GM04504 (cell line): Measurements from ENCODE around the gene ATP5ME.

Experiments
- DNase-seq: peaks from one replicate; pipeline ENCODE4 v3.0.0-alpha.2; 2012; ENCODE audit warnings: low read depth

ATP5ME gene

DNA sequence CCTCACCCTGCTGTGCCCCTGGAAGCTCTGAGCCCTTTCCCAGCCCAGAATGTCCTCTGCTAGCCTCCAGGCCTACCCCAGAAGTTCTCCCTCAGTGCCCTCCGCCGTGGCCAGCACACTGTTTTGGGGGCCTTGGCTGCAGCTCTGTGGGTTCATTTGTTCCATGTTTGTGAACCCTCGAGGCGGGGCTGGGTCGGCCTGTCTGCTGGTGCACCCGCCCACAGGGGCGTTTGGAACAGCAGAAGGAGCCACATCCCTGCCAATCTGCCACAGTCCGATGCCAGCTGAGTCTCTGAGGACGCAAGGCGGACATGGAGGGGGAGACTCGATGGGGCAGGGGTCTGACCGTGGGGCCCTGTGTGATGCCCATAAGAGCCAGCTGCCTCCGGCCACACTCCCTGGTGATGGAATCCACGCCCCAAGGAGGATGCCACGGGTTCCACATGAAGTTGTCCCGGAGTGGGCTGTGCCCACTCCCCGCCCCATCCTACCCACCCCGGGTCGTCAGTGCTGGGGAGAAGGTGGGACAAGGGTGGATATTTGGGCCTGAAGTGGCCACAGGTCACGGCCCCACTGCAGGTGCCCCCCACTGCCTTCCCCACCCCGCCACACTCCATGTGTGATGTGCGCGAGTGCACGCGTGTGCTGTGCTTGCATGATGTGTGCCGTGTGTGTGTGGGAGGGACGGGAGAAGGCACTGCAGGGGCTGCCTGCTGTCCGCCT lies 7.1 kb downstream of the ATP5ME start:
- no peak for DNase-seq

DNA sequence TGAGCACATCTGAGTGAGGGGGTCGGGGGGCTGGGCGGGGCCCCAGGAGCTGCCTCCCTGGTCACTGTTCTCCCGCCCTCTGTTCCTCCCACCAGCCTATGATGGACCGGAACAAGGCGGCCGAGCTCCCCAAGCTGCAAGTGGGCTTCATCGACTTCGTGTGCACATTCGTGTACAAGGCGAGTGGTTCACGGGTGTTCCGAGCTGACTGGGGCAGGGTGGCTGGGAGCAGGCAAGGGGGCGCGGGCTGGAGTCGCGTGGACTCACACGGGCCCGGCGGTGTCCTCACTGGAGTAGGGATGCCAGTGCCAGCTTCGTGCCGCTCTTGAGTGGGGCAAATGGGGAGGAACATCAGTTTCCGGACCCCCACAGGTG lies 7.7 kb downstream of the ATP5ME start:
- DNase-seq: no peak

DNA sequence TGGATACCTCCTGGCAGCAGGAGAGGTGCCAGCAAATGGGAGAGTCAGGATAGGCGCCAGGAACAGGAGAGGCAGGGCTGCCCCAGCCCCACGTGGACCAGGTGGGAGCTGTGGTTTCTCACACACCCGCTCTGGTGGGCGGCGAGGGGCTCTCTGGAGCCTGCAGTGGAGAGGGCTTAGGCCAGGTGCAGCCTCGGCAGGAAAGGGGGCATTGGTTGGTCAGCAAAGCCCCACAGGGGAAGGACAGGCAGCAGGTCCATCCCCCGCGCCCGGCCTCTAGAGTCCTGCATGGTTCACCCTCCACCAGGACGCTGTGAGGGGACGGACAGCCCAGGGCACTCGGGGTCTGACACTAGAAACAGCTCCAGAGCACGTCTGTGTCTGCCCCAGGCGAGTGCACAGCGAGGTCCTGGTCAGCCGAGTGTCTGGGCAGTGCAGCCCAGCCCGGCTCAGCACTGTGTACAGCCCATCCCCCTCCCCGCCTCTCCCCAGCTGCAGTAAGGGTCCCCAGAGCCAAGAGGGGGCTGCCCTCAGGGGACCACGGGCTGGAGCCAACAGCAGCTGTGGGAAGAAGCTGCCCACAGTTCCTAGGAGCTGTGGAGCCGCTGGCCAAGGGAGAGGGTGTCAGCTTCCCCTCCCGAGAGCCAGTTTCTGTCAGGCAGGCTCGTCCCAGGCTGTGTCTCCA lies 8.2 kb downstream of the ATP5ME start:
- DNase-seq: no peak

DNA sequence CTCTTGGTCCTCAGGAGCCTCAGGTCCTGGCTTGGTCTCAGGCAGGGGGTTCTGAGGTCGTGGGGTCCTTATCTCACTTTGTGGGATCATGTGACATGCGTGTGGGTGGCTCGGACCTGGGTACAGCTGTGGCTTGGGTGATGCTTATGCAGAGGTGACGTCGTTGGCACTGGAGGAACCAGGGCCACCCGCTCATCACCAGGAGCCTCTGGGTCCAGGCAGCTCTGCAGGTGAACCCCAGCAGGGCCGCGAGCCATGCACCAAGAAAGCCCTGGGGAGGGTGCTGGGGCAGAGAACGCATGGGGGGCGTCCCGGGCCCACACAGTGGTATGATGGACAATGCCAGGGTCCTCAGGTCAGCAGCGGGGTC lies 8.7 kb downstream of the ATP5ME start:
- no peak for DNase-seq

DNA sequence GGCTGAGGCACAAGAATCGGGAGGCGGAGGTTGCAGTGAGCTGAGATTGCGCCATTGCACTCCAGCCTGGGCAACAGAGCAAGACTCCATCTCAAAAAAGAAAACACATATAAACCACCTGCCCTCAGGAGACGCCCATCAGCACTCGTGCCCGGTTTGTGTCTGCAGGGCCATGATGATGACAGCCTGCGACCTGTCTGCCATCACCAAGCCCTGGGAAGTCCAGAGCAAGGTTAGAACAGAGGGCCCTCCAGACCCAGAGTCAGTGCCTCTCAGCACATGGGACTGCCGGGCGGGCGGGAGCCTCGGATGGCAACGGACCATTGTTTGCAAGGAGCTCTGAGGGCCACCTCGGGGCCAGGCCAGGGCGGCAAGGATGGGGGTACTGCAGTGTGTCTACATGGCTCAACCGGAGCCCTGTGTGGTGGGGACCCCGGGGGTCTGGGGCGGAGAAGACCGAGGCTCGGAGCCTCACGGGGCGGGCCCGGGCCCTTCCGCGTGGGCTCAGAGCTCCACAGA lies 9.3 kb downstream of the ATP5ME start:
- no peak for DNase-seq

DNA sequence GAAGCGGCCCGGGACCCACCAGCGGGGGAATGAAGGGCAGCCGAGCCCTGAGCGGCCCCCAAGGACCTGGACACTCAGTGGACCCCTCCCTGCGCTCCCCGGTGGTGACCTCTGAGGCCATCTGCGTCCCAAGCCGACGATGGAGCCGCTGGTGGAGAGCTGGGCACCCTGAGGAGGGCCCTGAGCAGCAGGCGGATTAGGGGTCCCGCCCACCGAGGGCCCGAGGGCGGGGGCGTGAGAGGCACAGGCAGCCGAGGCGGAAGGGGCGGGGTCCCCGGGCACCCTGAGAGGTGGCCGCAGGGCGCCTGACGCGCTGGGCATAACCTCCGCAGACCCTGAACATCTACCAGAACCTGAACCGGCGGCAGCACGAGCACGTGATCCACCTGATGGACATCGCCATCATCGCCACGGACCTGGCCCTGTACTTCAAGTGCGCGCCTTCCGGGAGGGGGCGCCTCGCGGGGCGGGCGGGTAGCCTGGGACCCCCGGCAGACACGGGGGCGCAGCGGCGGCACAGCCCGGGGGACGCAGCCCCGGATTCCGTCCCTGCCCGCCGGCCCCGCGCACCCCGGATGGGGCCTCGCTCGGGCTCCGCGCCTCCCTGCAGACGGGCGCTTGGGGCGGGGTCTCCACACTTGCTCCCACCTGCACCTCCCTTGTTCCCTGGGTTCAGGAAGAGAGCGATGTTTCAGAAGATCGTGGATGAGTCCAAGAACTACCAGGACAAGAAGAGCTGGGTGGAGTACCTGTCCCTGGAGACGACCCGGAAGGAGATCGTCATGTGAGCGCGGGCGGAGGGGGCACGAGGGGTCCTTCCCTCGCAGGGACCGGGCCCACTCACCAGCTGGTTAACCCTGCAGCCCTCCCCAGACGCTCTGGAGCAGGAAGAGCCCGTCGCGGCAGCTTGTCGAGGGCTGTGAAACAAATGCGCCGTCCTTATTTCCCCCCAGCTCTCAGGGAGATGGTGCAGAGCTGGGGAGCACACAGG lies 10.3 kb downstream of the ATP5ME start:
- DNase-seq: no peak

DNA sequence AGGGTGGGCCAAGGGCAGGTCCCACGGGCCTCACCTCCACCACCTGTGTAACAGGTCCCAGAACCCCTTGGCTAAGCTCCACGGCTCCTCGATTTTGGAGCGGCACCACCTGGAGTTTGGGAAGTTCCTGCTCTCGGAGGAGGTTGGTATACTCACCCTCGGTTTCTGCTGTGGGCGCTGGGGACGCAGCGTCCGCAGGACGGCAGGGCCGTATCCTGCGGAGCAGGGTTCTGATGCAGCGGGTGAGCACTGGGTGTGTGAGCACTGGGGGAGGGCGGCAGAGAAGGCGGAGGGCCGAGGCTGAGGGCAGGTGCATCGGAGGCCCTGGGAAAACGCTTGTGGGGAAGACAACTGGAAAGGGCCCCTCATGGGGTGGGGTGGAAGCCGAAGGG lies 11.0 kb downstream of the ATP5ME start:
- no peak for DNase-seq

DNA sequence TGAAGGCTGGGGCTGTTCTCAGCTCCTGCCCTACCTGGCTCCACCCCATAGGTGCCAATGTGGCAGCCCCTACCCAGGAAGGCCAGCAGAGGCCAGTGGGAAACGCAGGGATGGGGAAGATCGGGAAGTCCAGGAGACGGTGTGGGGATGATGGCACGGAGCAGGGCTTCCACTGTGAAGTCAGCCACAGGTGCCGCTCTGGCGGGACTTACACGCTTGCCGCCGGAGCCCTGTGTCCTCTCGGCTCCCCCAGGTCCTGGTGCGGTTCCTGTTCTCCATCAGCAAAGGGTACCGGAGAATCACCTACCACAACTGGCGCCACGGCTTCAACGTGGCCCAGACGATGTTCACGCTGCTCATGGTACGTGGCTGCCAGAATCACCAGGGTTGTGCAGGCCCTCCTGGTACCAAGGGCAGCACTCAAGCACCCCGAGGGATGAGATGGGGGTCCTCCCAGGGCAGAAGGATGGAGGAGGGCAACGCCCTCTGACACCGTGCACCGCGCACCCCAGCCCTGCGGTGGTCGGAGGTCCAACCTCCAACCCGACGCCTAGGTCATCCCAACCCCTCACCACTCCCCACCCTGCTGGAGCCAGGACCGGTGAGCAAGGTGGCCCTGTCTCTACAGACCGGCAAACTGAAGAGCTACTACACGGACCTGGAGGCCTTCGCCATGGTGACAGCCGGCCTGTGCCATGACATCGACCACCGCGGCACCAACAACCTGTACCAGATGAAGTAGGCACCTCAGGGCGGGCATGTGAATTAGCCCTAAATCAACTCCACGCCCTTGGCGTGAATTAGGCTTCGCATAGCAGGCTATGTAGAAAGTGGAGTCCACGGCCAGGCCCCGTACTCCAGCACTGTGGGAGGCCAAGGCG lies 12.0 kb downstream of the ATP5ME start:
- DNase-seq: no peak

DNA sequence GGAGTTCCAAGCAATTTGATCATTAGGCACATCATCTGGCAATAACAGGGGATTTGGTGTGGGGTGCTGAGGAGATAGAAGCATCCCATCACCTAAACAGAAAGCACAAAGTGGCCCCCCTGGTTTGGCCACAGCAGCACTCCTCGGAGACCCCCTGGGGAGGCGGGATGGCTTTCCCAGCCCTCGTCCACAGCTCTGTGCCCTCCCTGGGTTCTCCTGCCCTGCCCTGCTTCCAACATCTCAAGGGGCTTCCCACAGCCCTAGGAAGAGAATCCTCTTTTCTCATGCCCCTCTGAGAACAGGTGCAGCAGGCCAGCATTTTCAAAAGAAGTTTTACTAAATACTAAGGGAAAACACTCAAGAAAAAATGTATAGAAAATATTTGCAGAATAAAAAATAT lies 12.8 kb downstream of the ATP5ME start:
- no peak for DNase-seq

DNA sequence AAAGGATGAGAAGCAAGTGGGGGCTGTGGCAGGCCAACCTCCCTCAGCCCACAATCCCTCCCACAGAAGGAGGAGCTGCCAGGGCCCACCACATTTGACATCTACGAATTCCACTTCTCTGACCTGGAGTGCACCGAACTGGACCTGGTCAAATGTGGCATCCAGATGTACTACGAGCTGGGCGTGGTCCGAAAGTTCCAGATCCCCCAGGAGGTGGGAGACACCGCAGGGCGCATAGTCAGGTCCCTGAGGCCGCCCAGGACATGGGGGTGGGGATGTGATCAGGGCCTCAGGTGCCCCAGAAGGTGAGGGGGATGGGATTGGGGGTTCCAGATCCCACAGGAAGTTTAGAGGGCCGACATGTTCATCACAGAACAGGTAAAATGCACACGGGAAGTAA lies 13.7 kb downstream of the ATP5ME start:
- DNase-seq: no peak

DNA sequence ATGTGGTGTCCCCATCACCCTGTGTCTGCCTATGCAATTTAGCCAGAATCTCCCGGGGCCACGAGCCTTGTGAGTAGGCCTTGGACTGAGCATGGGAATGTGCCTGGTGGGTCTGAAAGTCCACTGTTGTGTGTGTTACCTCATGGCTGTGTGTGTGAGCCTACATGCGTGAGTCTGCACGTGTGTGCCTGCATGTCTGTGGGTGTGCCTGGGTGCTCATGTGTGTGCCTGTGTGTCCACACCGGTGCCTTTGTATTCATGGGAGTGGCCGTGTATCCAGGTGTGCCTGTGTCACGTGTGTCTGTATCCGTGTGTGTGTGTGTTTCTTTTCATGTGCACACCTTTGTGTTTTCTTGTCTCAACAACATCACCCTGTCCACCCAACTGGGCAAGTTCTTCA lies 14.2 kb downstream of the ATP5ME start:
- no peak for DNase-seq

DNA sequence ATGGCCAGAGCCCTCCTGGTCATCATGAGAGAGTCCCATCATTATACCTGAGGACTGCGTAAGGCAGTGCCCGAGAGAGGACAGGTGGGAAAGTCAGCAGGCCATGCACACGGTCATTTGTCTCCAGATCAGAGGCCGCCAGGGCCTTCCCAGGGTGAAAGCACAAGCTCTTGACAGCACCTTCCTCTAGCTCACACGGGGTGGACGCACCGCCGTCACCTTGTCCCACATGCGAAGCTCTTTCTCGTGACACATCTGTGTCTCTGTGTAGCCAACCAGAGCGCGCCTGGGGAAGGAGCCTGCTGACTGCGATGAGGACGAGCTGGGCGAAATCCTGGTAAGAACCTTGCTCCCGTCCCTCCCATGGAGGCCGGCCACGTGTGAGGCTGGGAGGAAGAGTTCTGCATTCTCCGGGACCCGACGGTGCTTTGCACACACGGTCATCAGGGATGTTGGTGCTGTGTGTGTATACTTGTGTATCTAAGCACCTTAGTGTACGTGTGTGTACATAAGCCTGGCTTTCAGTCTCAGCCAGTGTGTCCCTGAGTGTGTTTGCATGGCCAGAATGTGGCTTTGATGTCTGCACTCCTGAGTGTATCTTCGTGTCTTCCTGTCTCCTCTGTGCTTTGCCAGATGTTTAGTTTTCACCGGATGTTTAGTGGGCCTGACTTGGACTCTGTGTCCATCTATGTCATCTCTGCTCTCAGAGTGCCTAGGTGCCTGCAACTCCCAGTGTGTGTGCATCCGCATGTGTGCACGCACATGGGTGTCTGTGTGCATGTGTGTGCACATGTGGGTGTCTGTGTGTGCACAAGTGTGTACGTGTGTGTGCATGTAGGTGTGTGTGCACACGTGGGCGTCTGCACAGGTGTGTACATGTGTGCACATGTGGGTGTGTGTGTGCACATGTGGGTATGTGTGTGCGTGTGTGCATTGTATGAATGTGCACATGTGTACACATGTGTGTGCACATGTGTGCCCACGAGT lies 15.1 kb downstream of the ATP5ME start:
- DNase-seq: no peak

DNA sequence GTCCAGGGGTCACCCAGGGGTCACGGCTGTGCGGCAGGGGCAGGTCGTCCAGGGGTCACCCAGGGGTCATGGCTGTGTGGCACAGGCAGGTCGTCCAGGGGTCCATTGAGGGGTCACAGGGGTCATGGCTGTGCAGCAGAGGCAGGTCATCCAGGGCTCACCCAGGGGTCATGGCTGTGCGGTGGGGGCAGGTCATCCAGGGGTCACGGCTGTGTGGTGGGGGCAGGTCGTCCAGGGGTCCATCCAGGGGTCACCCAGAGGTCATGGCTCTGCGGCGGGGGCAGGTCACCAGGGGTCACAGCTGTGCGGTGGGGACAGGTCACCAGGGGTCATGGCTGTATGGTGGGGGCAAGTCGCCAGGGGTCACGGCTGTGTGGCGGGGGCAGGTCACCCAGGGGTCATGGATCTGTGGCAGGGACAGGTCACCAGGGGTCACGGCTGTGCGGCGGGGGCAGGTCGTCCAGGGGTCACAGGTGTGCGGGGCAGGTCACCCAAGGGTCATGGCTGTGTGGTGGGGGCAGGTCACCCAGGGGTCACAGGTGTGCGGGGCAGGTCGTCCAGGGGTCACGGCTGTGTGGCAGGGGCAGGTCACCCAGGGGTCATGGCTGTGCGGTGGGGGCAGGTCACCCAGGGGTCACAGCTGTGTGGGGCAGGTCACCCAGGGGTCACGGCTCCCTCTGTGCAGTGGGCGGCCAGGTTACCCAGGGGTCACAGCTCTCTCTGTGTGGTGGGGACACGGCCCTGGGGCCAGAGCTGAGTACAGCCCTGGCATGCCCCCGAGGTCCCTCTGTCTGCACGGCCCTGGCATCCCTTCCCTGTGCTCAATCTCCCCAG lies 16.0 kb downstream of the ATP5ME start:
- DNase-seq: no peak

DNA sequence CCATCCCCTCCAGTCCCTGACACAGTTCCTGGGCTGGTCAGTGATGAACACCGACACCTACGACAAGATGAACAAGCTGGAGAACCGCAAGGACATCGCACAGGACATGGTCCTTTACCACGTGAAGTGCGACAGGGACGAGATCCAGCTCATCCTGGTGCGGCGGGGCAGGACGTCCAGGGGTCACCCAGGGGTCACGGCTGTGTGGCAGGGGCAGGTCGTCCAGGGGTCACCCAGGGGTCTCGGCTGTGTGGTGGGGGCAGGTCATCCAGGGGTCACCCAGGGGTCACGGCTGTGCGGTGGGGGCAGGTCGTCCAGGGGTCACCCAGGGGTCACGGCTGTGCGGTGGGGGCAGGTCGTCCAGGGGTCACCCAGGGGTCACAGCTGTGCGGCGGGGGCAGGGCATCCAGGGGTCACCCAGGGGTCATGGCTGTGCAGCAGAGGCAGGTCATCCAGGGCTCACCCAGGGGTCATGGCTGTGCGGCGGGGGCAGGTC lies 16.7 kb downstream of the ATP5ME start:
- no peak for DNase-seq

DNA sequence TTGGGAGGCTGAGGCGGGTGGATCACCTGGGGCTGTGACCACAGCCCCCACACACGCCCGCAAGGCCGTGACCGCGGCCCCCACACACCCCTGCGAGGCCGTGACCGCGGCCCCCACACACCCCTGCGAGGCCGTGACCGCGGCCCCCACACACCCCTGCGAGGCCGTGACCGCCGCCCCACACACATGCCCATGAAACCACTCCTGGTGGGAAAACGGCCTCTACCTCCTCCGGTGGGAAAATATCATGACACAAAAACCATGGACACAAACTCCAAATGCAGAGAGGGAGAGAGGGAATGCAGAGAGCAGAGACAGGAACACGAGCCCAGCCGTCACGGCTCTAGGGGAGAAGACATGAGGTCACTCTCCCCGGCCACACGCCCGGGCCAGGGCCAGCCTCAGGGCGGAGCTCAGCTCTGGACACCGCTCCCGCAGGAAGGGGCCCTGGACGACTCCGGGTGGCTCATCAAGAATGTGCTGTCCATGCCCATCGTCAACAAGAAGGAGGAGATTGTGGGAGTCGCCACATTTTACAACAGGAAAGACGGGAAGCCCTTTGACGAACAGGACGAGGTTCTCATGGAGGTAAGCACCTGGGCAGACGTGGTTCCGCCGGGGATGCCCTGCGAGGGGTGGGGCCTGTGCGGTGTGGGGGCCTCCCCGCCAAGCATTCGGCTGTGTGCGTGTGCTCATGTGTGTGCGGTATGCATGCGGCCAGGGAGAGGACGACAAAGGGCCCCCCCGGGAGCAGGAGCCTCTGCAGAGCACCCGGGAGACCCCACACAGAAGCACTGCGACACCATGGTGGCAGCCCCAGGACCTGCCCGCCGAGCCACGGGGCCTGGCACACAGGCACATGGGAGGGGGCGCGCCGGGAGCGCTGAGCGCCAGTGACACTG lies 17.4 kb downstream of the ATP5ME start:
- no peak for DNase-seq

DNA sequence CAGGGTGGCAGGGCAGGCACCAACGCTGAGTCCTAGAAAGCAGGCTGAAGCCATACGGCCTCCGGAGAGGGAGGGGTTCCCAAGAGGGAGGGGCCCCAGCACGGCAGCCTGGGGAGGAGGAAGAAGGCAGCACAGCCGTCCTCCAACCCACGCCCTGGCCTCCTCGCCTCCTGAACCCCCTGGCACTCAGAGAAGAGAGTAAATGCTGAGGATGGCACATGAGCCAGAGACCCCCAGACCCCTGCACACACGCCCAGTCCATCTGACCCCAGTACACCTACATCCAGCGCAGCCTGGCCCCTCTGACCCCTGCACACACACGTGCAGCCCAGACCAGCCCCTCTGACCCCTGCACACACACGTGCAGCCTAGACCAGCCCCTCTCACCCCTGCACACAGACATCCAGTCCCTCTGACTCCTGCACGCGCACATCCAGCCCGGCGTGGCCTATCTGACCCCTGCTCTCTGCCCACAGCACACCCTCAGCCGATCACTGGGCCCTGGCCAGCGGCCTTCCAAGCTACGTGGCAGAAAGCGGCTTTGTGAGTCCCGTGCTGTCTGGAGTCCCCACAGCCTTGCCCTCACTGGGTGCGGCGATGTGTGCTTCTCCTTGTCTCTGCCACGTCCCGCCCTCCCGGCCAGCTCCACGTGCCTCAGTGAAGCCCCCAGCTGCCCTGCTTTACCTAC lies 18.5 kb downstream of the ATP5ME start:
- no peak for DNase-seq

DNA sequence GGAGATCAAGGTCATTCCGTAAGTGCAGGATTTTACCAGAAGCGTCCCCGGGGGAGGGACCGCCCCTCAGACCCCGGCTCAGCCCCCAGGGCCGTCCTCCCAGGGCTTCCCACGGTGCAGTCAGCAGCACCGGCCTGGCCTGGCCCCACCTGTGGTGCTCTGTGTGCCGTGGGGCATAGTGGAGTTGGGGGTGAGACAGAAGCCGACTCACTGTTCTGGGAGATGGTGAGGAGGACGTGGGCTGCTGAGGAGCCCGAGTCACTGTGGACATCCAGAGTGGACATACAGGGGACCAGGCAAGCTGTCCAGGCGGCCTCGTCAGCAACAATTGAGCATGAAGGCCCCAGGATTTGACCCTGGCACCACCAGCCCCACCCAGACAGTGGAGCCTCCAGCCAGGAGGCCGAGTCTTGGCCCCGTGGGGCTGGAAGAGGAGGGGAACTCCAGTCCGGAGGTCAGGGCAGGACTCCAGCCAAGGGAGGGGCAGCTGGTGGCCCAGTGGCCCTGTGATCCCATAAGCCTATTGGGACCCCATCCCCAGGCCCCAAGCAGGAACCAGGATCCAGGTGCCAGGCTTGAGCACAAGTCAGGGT lies 19.1 kb downstream of the ATP5ME start:
- DNase-seq: no peak
